ENCODE data around the gene PRKCZ.

GRCh38 chr1:2135441-2135841, 85.2 kb downstream of the PRKCZ start:
- TF ChIP-seq YY1 (IDR thresholded peaks at IDR 0.05; ENCODE audit: insufficient read depth, insufficient read length) (no peak), ZNF274 (IDR thresholded peaks at IDR 0.05; ENCODE audit: low read depth, low read length) (no peak), SUZ12 (IDR thresholded peaks at IDR 0.05; ENCODE audit: extremely low read depth, insufficient read depth, insufficient read length) (no peak)

All from NT2/D1 (cell line).